ENCODE results near the gene SHB.

SHB gene

DNA sequence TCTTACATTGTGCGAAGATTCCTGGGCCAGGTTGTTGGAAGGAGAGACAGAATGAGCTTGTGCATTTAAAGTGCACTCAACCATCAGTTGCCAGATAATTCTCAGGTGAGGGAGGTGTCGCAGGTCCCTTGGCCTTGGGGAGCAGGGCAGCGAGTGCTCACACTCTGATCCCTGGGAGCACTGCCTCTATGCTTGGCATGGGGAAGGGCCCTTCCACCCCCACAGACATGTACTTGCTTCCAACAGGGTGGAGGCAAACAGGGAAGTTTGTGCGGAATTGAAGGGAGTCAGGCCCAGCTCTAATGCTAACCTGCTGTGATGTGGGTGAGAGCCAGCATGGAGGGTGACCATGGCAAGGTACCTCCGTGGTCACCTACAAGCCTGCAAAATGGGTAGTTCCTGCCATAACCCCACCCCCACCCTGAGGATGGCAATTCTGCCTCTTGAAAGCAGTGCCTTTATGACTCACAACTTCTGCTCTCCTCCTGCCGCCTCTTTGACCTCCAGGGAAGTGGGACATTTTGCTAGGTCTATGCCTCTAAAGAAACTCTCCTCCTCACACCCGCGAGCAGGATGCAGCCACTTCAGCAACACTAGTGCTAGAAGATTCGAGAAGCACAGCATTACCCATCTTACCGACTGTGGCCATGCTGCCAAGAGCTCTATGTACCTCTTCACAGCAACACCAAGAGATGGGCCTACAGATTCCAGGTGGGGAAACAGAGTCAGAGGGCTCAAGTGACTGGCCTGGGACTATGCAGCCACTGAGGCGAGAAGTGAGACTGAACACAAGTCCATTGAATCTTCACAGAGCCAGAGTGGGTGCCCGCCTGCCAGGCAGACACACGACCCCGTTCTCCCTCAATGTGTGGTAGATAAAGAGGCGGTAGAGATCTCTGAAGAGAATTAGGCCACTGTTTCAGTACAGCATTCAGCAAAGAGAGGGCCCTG, 143.0 kb downstream of the SHB start:
- no peak for DNase-seq

GRCh38 chr9:37925006-37925405, 144.0 kb downstream of the SHB start:
- no peak for DNase-seq

DNA sequence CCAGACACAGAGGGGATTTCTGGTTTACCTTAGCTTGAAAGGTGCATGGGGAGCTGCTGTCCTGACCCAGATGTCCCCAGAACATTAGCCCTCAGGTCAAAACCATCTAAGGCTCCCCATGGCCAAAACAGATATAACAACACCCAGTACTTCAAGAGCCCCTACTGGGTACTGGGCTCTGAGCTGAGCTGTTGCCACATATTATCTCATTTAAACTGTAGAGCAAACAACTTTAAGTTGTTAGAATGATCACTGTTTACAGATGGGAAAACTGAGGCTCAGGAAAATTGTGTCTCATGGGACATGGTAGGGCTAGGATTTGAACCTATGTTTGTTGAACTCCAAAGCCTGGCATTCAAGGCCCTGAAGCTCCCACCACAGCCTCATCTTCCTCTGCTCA, 144.5 kb downstream of the SHB start:
- no peak for DNase-seq

- no peak for DNase-seq
Measured at GRCh38 chr9:37923796-37924427, 145.1 kb downstream of the SHB start.

DNA sequence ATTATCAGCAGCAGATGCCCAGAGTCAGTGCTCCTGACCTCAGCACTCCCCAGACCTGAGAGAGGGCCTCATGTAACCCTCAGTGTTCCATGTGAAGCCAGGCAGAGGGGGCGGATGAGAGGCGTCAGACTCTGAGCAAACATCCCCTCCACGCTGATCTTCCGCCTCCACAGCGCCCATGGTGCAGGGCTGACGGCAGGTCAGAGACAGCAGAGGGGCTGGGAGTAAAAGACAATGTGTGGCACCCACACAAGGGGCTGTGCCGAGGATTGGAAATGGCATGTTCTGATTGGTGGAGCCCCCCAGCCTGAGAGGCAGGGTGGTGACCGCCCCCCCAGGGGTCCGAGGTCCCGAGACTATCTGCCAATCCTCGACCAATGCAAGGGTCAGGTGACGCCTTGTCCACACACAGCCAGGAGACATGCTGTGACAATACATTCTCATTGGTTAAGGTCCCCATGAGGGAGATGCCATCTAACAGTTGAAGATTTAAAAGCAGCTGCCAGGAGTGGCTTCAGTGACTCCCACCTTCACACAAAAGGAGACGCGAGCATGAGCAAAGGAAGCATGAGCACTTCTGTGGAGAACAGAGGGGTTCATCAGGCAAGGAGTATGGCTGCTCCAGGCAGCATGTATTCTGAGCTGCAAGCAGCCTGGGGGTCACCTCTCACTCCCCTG, 145.8 kb downstream of the SHB start:
- no peak for DNase-seq

- DNase-seq: no peak
Measured at GRCh38 chr9:37922363-37923117, 146.5 kb downstream of the SHB start.

GRCh38 chr9:37921546-37922300, 147.3 kb downstream of the SHB start:
- no peak for DNase-seq

DNA sequence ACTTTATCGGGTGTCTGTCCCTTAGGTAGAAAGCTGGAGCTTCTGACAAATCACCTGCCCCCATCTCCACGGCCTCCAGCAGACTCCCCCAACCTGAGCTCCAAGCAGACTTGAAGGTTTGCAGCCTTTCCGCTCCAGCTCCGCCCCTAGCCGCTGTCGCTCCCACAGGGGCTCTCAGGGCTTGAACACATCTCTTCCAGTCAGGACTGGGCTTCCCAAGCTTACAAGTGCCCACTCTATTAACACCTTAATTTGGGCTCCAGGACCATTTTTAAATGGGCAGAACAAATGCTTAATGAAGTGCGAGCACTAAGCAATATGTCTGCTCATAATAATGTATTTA, 147.9 kb downstream of the SHB start:
- no peak for DNase-seq

DNA sequence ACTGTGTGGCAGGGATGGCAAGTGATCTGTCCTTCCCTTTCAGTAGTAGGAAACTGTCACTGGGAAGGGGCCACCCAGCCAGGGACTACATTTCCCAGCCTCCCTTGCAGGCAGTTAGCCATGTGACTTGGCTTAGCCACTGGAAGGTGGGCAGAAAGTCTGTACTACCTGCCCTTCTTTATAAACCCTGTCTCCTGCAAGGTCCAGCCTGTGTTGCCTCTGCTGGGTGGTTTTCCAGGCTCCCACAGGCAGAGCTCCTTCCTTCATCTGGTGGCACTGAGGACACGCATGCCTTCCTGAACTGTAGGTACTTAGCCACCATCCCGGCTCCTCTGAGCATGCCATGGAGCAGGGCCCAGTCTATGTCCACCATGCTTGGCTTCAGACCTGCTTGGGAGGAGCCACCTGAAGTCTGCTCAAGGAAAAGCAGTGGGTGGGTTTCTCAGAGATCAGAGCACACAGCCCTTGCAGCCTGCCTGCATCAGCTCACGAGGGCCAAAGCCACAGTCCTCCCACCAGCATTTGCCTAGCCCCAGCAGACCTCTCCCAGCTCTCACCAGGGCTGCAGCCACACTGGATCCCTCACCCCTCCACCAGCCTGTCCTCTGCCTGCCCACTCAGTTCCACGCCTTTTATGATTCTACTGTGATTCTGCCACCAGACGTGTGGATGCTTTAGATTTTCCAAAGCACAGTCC, 148.4 kb downstream of the SHB start:
- no peak for DNase-seq

GRCh38 chr9:37919956-37920335, 149.1 kb downstream of the SHB start:
- no peak for DNase-seq

- no peak for DNase-seq
Measured at GRCh38 chr9:37919246-37919955, 149.6 kb downstream of the SHB start.

- DNase-seq: no peak
Measured at GRCh38 chr9:37918665-37919170, 150.3 kb downstream of the SHB start.

DNA sequence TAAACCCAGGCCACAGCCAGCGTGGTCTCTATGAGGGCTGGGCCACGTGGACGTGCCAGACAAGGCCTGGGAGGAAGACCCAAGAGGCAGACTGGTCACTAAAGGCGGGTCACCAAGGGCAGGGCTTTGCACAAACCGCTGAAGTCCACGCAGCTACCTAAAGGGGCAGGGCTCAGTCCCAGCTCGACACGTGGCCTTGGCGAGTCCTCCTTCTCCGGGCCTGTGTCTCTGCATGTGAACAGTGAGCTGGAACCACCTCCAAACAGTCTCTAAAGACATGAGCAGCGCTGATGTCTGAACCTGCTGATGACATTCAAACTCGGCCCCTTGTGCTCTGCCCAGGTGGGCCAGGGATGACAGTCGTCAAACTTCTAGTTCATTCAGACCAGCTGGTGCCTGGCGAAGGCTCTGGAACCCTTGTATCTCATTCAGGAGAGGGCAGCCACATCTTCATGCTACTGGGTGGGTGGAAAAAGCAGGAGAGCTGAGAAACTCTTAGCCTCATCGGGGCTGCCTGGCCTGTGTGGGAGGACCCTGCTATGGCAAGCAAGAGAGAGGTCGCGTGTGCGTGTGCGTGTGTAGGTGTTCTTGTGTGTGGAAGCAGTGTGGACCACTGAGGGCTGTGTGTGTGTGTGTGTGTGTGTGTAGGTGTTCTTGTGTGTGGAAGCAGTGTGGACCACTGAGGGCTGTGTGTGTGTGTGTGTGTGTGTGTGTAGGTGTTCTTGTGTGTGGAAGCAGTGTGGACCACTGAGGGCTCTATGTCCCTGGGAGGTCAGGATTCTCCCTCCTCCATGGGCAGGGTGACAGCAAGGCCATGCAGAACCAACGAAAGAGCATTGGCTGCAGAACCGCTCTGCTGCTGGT, 151.0 kb downstream of the SHB start:
- no peak for DNase-seq

- no peak for DNase-seq
Measured at GRCh38 chr9:37917313-37917731, 151.7 kb downstream of the SHB start.

DNA sequence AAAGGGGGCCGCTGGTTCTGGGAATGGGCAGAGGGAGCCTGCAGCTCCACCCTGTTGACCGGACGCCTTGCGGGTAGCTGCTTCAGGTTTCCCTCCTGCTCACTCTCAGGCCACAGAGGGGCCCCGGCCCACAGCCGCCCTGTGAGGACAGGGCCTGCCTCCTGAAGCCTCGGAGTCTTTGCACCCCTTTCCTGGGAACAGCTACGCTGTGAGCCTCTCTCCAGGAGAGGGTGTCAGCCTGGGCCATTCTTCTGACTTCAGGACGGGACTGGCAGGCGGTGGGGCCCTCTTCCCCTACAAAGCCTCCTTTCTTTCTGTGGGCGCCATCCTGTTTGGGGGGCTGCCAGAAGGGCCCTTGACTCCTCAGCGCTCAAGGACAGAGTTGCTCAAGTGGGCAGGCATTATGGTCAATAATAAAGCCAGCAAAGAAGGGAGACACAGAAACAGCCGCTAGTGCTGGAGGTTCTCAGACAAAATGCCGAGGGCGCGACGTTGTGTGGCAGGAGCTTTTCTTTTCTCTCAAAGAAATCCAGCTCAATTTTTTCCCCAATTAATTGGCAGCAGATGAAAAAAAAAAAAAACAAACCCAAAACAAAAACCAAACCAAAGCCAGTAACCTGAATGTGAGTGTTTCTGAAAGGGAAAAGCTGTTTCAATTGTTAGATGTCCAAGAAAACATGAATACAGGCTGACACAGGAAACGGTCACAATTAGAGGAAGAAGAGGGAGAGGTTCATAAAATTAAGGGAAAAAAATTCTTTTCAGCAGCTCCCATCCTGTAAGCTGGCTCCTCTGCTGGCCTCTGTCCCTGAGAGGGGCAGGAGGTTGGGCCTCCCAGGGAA, 152.3 kb downstream of the SHB start:
- no peak for DNase-seq

DNA sequence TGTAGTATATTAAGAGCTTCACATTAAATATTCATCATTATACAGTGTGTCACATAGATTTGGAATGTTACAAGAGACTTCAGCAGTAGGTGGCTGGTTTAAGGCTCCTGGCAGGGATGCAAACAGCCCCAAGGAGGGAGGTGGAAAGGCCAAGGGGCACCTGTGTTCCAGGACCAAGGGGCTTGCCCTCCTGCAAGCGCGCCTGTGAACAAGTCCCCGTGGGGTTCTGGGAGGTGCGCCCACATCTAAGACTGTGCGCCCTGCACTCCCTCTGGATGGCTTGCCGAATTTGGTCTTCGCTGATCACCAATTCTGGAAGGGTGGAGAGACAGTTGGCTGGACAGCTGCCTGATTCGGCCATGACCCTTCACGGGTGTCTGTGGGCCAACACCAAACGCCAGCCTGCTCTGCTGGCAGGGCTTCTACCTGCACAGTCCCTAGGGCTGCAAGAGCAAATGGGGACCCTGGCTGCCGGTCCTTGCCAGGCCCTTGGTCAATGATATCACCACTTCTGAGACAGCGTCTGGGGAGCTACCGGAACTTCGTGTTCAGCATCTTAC, 153.0 kb downstream of the SHB start:
- no peak for DNase-seq

GRCh38 chr9:37914701-37915358, 154.2 kb downstream of the SHB start:
- DNase-seq: no peak

- DNase-seq: no peak
Measured at GRCh38 chr9:37914154-37914551, 154.9 kb downstream of the SHB start.

Measured in activated CD4-positive, alpha-beta T cell treated with anti-CD3 and anti-CD28 coated beads for 1 hour (primary cell).